Islet precursor cell (in vitro differentiated cells): ENCODE data around the gene PRSS50.

Source experiments
- DNase-seq: peaks from one replicate; pipeline ENCODE4 v3.0.0-alpha.2; 2018

The PRSS50 gene

DNA sequence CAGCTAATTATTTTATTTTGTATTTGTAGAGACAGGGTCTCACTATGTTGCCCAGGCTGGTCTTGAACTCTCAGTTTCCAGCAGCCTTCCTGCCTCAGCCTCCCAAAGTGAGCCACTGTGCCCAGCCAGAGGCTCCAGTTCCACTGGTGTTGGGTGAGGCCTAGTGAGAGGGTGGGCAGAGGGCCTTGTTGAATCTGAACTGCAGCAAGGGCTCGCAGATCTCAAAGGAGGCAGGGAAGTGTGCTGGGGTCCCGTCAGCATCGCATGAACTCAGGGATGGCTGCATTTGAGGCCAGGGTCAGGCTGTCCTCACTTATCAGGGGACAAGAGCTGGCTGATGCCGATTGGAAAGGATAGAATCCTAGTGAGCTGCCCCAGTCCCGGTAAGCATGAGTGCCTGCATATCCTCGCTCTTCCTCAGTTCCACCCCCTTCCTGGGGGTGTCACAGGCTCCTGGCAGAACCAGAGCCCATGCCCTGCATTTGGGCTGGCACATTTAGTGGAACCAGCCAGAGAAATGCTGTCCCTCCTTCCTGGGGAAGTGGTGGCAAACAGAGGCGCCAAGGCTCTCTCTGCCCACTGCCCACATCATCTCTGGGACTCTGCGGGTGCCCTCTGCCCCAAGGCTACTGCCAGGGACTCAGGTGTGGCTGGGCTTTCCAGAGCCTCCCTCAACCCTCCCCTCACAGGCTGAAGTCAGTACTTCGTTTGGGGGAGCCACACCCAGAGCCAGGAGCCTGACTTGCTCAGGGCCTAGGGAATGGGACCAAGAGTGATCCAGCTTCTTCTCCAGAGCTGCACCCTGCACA lies 48.3 kb downstream of the PRSS50 start:
- peak; percentile 49 for DNase-seq

DNA sequence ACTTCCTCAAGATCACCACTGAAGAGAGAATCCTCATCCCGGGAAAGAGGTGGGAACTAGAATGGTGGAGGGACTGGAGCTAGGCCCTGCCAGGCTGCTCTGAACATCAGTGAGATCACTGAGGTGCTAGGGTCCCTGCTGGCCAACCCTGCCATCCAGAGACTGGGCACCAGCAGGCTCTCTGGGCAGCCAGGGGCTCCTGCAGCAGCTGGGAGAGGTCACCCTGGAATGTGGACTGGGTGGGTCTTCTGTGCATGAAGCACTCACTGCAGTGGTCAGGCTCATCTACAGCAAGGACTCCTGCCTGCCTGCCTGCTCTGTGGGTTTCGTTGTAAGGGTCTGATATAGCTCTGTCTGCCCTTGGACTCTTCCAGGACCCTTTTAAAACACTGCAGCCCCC lies 49.1 kb downstream of the PRSS50 start:
- DNase-seq, result peak; percentile 43

DNA sequence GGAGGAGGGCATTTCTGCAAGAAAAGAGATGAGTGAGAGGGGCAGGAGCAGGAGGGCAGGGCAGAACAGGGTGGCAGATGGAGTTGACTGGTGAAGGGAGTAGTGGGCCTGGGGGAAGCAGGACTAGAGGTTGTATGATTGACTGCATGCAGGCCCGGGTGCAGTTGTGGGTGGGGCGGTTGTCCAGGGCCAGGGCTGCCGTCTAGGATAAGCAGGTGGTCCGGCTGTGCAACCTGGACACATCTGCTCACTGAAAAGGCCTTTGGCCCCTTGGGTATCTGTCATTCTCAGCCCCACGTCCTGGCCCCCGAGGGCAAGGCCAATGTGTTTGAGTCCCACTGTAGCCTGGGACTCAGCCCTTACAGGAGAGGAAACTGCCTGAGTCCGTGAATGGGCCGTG lies 49.6 kb downstream of the PRSS50 start:
- peak; percentile 45 for DNase-seq

DNA sequence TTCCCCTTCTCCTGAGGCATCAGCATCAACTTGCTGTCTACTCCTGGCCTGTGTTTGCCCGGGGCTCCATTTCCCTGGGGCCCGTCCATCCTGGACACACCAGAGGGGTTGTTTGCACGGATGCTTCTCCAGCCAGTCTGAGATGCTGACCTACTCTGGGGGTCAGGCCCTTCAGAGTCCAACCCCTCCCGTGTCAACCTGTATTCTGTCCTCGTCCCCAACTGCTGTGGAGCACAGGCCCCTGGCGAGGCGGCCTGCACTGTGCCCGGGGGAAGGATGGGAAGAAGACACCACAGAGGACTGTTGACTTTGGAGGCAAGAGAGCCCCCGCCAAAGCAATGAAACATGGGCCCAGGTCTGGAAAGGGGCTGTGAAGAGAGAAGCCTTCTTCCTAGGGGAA lies 50.0 kb downstream of the PRSS50 start:
- no peak for DNase-seq

DNA sequence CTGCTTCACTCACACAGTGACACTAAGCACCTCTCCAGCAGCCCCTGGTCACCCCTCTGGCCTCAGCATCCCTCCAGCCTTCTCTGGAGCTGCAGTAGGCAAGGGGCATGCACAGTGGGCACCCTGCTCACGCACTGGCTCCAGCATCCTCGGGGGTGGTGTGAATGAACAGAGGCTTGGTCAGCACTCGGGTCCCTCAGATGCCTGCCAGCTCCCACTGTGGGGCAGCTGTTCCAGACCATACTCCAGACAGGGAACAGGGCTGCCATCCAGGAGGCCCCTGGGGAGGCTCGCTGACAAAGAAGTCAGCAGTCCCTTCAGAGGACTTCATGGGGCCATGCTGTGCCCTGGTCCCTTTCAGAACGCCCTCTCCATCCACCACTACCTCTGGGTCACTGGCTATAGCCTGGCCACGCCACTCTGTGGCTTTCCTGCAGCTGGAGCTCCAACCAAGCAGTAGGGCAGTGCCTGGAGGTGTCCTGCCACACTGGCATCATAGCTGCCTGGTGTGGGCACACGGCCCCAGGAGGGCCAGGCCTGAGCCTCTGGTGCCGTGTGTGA lies 50.5 kb downstream of the PRSS50 start:
- DNase-seq, result peak; percentile 47

DNA sequence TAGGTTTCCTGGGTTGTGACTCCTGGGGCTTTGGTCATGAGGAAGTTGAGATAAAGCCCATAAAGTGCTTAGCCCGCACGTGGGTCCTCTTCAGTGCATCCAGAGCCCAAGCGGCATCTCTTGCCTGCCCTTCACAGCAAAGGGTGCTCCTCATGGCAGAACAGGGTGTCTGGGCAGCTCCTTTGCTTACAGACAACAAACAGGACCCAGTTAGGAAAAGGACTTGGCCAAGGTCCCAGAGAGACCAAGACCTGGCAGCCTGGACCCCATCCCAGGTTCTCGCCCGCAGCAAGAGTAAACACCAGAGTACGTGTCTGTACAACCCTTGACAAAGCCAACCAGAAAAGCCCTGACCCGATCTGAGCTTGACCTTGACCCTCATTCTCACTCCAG lies 51.2 kb downstream of the PRSS50 start:
- peak; percentile 37 for DNase-seq

DNA sequence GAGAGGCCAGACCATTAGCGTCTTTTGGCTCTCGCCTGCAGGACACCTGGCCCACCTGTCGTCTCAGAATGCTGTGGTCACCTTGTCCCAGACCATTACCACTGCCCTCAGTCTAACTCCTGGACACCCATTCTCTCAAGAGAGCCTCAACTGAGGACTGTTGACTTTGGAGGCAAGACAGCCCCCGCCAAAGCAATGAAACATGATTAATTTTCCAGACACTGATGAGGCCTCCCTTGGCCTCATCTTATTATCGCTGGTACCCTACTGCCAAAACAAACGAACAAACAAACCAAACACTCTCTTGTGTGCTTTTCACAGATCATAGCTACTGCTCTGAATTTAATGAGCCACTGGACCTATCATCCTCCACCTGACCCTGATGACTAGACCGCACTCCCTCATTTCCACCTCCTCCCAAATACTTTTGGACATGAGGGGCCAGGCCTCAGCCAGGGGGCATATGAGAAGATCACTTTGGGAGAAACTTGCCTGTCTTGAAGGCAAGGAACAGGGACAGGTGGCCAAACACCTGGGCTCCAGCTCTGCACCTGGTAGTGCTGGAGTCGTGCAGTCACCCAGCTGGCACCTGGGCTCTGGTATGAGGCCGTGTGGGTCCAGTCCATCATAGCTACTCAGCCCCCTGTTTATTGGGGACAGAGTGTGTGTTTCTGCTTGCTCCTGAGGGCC lies 51.8 kb downstream of the PRSS50 start:
- DNase-seq, result no peak

DNA sequence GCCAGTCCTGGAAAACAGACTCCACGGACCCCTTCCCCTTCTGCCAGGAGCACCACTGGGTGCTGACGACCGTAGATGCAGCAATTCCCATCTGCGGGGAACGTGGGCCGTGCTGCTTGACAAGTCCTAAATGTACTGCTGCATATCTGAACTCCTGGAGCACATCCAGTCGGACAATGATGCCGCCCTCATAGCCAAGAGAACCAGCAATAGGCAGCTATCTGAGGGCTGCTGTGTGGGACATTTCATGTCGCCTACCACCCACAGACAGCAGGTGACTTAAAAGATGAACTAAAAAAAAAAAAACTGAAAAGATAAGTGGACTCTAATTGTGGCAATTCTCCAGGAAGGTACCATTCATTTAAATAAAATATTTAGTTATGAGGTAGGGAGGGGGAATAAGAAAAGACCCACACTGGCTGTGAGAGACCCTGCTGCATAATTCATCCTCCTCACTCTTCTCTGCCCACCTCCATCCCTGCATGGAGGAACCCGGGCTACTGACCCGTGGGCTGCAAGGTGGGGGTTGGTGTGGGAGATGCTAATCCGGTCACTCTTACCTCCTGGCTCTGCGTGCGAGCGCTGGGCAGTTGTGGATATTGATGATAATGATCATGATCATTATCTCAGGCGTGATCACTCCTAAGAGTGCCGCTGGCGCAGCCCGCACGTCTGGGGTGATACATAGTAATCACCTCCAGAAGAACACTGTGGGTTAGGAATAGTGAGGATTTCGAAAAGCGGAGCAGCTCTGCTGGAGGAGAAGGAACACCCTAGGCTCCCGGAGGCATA lies 52.5 kb downstream of the PRSS50 start:
- peak; percentile 29 for DNase-seq

DNA sequence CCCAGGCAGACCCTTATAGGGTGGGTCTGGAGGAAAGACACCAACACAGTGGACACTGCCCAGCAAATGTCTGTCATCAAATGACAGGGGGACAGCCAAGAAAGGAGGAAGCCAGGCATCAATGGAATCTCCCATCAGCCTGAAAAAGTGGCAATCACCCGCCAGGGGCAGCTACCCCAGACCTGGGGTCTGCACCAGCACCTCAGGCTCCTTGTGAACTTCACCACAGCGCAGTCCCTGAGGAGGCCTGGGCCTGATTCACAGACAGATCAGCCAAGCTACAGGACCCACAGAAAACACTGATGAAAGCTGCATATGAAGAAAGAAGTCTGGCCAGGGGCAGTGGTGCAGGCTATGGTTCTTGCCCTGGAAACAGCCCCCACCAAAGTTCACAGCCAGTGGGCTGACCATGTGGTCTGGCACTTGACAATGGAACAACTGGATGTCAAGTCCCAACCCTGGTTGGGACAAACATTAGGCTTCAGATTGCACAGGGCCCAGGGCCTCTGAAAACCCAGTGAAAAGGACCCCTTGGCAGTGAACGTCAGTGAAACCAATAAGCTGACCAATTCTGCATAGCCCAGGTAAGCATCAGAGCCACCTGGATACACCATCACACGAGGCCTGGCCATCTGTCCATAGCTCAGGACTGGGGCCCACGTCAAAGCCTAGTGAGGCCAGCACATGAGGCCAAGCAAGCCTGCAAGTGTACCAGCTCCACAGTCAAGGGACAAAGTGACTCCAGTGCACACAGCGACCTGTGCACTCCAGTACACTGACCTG lies 53.3 kb downstream of the PRSS50 start:
- DNase-seq, result peak; percentile 46

DNA sequence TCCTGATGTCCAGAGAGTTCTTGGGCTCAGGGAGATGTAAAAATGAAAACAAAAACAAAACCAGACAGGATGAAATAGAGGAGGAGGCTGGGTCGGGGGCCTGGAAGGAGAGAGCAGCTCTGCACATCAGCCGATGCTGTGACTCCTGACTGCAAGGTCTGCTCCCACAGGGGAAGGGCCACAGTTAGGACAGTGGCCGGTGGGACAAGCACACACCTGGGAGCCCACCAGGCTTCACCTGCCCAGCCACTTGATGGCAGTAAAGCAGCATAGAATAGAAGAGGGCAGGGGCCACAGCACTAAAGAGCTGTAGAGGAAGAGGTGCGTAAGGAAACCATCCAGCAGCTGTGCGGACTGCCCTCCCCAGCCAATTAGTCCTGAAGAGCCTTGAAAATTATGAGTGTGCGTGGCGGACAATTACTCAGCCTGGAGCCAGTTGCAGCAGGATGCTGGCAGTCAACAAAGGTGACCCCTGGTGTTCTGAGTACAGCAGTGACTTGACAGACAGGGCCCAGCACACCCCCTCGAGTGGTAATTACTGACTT lies 54.0 kb downstream of the PRSS50 start:
- DNase-seq, result peak; percentile 75

DNA sequence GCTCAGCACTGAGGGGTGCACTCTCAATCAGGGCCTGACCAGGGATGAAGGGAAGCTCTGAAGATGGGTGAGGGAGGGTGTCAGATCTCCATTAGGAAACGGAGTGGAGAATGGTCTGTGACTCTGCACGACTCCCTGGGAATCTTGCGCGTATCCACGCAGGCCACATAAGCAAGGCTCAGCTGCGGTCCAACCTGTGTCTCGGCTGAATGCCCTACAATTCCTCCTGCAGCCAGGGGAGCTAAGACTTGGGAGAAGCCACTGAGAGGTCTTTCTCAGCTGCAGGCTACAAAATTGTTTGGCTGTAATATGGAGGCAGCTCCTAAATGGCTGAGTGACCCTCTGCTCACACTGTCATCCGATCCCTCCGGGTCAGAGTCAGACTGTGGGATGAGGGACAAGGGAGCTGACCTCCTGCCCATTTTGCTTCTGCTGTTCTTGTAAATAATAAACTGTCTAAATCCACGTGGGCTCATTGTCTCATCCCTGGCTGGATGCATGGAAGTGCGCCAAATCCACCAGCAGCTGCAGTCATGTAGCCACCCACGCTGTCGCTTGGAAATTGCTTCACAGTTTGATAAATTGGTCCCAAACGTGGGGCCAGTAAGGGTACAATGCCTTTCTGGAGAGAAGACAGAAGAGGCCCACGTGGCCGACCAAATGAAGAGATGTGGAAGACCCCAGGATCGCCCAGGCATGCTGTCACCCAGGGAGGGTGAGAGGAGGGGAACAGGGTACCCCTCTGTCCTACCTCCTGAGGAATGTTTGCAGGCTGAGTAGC lies 54.7 kb downstream of the PRSS50 start:
- DNase-seq, result peak; percentile 50
